HEK293T (cell line): ENCODE data around the gene CPT1A.
"Not testable (repeated sequence)": the region's sequence is repeated elsewhere in the genome, so short reads cannot be mapped to it uniquely, and the experiment has no call there.

ENCODE experiments used
- CTCF ChIA-PET: fragments of 350-600 bp; formaldehyde crosslinking; extraction: SDS; loops from one replicate; lab custom pipeline; 2021; ENCODE audit warnings: antibody characterized with exemption, inconsistent platforms; lab: Yijun Ruan, JAX
- POLR2A ChIA-PET: fragments of 350-600 bp; formaldehyde crosslinking; extraction: SDS; loops from one replicate; lab custom pipeline; 2020; ENCODE audit warnings: antibody characterized with exemption, inconsistent platforms; lab: Yijun Ruan, JAX
- DNase-seq: peaks from one replicate; pipeline ENCODE4 v3.0.0; 2012; ENCODE audit warnings: mixed read lengths; ENCODE audit errors: extremely low spot score
- ARNT ChIP-seq: fragments of 450-650 bp; IDR thresholded peaks from 2 replicates; pipeline ENCODE4 v1.6.1; 2017; ENCODE audit warnings: mild to moderate bottlenecking
- BHLHE40 ChIP-seq: fragments of 450-650 bp; IDR thresholded peaks from 2 replicates; pipeline ENCODE4 v1.6.1; 2016; ENCODE audit warnings: mild to moderate bottlenecking, moderate library complexity, borderline replicate concordance
- CTBP1 ChIP-seq: fragments of 450-650 bp; IDR thresholded peaks from 2 replicates; pipeline ENCODE4 v1.6.1; 2016; ENCODE audit warnings: borderline replicate concordance
- ELF4 ChIP-seq: fragments of 450-650 bp; IDR thresholded peaks from 2 replicates; pipeline ENCODE4 v1.6.1; 2017; ENCODE audit warnings: antibody characterized with exemption
- FOXA1 ChIP-seq: fragments of 450-650 bp; IDR thresholded peaks from 2 replicates; pipeline ENCODE4 v1.6.1; 2016; ENCODE audit warnings: mild to moderate bottlenecking
- FOXK2 ChIP-seq: fragments of 450-650 bp; IDR thresholded peaks from 2 replicates; pipeline ENCODE4 v1.6.1; 2016; ENCODE audit warnings: mild to moderate bottlenecking
- FOXM1 ChIP-seq: fragments of 450-650 bp; IDR thresholded peaks from 2 replicates; pipeline ENCODE4 v1.6.1; 2017; ENCODE audit warnings: mild to moderate bottlenecking, borderline replicate concordance
- HDGF ChIP-seq: fragments of 450-650 bp; IDR thresholded peaks from 2 replicates; pipeline ENCODE4 v1.6.1; 2017; ENCODE audit warnings: antibody characterized with exemption, borderline replicate concordance
- L3MBTL2 ChIP-seq: fragments of 450-650 bp; conservative IDR thresholded peaks from 2 replicates; pipeline ENCODE4 v1.6.1; 2016; ENCODE audit warnings: mild to moderate bottlenecking
- LEF1 ChIP-seq: fragments of 450-650 bp; IDR thresholded peaks from 2 replicates; pipeline ENCODE4 v1.6.1; 2017; ENCODE audit warnings: mild to moderate bottlenecking, borderline replicate concordance
- NFRKB ChIP-seq: fragments of 450-650 bp; IDR thresholded peaks from 2 replicates; pipeline ENCODE4 v1.6.1; 2016; ENCODE audit warnings: mild to moderate bottlenecking, moderate library complexity
- SP1 ChIP-seq: fragments of 450-650 bp; IDR thresholded peaks from 2 replicates; pipeline ENCODE4 v1.6.1; 2017
- SUZ12 ChIP-seq: fragments of 450-650 bp; IDR thresholded peaks from 2 replicates; pipeline ENCODE4 v1.6.1; 2016; ENCODE audit warnings: mild to moderate bottlenecking
- TARDBP ChIP-seq: fragments of 450-650 bp; IDR thresholded peaks from 2 replicates; pipeline ENCODE4 v1.6.1; 2016
- ZNF384 ChIP-seq: fragments of 450-650 bp; IDR thresholded peaks from 2 replicates; pipeline ENCODE4 v1.6.1; 2016
- TF ChIP-seq, protein P1 (sequence below): fragments of 450-650 bp; IDR thresholded peaks from 2 replicates; pipeline ENCODE4 v1.6.1; 2016

Gene CPT1A

DNA sequence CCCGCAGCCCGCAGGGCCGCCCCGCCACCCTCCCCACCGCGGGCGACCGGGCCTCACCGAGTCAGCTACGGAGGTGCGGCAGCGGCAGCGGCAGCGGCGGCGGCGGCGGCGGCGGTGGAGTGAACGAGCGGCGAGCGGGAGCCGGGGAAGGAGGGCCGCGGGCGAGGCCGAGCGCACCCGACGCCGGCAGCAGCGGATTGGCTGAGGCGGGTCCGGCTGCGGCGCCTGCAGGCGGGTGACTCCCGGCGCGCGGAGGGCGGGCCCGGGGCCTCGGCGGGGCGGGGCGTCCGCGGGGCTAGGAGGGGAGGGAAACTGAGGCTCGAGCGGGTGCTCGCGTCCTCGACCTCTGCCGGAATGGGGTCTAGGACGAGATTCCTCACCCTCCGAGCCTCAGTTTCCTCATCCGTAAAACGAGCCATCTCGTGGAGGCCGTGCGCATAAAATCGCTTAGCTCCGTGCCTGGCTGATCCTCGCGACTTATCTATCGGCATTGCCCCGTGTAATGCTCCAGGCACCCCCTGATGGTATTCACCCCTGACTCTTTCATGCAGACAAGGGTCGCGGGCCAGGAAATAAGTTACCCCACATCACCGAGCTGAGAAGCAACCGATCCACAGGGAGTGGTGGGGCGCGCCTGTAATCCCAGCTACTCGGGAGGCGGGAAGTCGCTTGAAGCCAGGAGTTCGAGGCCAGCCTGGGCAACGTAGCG lies at the start of gene CPT1A:
TSS of gene CPT1A (minus strand) at position 199 of the 709 bp plus-strand sequence. CDS start 26,442 bp downstream, outside the sequence.
- peak; percentile 84 for DNase-seq
- CTCF ChIA-PET = no interaction called here
- POLR2A ChIA-PET = no interaction called here
- TF ChIP-seq CTBP1 (no peak), ZNF384 (no peak), L3MBTL2 (peak; percentile 55)

DNA sequence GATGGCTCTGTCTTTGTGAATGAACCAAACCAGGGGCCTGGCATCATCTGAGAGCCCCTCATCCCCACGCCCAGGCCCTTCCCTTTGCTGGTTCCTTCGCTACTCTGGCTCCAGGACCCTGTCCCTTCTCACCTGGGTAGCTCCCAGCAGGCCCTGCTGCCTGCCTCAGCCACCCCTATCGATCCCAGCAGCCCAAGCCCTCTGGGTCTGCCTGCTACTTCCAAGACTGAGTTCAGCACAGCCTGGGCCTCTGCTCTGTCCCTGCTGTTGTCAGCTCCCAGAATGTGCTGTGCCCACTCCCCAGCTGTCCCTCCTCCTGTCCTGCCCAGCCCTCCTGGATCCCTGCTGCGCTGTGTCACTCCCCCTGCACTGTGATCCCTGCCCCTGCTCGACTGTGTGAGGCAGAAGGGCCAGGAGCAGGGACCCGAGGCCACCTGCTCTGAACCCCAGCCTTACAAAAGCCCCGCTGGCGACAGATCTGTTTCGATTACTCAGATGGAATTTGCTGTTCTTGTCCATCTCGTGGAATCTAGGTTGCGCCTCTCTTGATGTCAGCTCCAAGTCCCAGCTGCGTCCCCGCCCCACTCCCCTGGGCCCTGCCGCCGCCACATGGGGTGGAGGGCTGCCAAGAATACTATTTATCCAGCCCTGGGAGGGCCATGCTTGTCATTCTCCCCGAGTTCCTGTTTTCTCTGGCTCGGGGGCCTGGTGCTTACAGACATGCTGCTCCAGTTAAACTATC lies 48.9 kb upstream of the CPT1A start:
- CTCF ChIA-PET = interaction anchor here (0.6 kb wide), 1 partner anchor 91 kb away, joined by 3 read pairs; no protein-coding TSS in a partner anchor
- POLR2A ChIA-PET = no interaction called here
- no peak for TF ChIP-seq FOXM1
- no peak for TF ChIP-seq TARDBP
- no peak for TF ChIP-seq ELF4
- TF ChIP-seq L3MBTL2 = no peak
- no peak for DNase-seq

DNA sequence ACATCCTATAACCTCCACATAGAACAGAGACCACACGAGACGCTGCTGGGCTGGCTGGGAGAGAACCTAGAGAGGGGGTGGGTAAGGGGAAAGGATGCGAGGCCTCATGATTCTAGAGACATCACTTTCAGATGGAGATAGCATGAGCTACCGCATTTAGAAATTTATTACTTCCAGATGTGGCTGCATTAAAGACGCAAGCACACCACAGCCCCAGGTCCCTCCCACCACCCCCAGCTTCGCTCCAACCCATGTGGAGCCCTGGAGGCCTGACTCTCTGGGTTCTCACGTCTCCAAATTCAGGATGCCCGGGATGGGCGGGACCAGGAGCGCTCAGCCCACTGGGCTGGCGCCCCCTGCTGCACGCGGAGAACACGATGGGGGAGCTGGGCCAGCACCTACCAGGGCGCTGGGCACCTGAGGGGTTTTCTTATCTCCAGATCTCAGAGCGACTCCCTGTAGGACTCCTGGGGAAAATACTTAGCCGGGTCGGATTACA lies 48.3 kb upstream of the CPT1A start:
- CTCF ChIA-PET = interaction anchor here (0.7 kb wide), 1 partner anchor 15 kb away, joined by 4 read pairs; no protein-coding TSS in a partner anchor
- peak; percentile 39 for DNase-seq
- TF ChIP-seq CTBP1 = no peak
- TF ChIP-seq NFRKB = no peak
- no peak for TF ChIP-seq LEF1
- TF ChIP-seq FOXK2 = no peak
- no peak for TF ChIP-seq ARNT
- TF ChIP-seq, protein P1, sequence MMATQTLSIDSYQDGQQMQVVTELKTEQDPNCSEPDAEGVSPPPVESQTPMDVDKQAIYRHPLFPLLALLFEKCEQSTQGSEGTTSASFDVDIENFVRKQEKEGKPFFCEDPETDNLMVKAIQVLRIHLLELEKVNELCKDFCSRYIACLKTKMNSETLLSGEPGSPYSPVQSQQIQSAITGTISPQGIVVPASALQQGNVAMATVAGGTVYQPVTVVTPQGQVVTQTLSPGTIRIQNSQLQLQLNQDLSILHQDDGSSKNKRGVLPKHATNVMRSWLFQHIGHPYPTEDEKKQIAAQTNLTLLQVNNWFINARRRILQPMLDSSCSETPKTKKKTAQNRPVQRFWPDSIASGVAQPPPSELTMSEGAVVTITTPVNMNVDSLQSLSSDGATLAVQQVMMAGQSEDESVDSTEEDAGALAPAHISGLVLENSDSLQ = no peak
- no peak for TF ChIP-seq TARDBP
- POLR2A ChIA-PET = no interaction called here

DNA sequence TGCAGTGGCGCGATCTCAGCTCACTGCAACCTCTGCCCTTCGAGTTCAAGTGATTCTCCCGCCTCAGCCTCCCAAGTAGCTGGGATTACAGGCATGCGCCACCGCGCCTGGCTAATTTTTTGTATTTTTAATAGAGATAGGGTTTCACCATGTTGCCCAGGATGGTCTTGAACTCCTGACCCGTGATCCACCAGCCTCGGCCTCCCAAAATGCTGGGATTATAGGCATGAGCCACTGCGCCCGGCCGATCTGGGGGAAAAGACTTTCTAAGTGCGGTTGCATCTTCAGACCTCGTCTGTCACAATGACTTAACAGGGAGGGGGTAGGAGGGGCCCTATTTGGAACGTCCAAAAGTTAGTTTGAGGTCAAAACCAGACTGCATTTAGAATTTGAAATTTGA lies 43.1 kb upstream of the CPT1A start:
- CTCF ChIA-PET, DNase-seq, POLR2A ChIA-PET: not testable (repeated sequence)

DNA sequence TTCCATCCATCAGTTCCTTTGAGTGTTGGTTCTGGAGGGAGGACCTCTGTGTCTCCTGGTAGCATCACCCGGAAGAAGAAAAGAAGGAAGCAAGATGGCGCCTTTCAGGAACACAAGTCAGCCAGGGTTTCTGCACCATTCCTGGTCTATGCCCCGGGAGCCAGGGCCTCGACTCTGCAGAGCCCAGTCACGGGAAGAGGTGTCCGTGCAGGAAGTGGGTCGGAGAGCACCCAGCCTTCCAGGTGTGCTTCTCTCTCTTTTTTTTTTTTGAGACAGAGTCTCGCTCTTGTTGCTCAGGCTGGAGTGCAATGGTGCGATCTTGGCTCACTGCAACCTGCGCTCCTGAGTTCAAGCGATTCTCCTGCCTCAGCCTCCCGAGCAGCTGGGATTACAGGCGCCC lies 40.7 kb upstream of the CPT1A start:
- DNase-seq = no peak
- POLR2A ChIA-PET = no interaction called here
- CTCF ChIA-PET = no interaction called here
- TF ChIP-seq TARDBP = no peak
- TF ChIP-seq CTBP1 = no peak
- no peak for TF ChIP-seq ELF4
- no peak for TF ChIP-seq HDGF
- no peak for TF ChIP-seq NFRKB
- no peak for TF ChIP-seq L3MBTL2
- no peak for TF ChIP-seq LEF1
- no peak for TF ChIP-seq SP1
- no peak for TF ChIP-seq ARNT
- TF ChIP-seq FOXK2 = no peak
- TF ChIP-seq, protein P1 = no peak

DNA sequence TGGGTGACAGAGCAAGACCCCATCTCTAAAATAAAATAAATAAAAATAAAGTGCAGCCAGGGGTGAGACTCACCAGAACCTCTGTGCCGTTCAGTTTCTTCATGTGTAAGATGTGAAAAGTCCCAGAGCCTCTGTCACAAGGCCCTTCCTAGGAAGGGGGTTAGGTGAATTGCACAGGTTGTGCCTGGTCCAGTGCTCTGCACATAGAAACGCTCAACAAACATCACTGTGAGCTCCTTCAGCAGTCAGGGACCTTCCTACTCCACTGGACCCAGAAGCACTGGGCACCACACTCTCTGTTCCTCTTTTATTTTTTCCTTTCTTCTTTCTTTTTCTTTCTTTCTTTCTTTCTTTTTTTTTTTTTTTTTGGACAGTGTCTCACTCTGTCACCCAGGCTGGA lies 39.6 kb upstream of the CPT1A start:
- POLR2A ChIA-PET = no interaction called here

DNA sequence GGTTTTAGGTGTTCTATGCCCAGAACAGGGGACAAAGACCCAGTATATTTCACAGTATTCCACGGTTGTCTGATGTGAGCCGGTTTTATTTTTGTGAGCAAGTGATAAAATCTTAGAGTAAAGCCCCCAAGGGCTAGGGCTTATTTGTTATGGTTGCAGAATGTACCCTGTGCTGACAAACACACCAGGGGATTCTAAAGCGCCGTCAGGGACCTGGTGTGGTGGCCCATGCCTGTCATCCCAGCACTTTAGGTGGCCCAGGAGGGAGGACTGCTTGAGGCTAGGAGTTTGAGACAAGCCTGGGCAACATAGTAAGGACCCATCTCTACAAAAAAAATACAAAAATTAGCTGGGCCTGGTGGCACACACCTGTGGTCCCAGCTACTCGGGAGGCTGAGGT lies 39.1 kb upstream of the CPT1A start:
- TF ChIP-seq ARNT (no peak), FOXM1 (no peak), SP1 (no peak), ZNF384 (no peak), L3MBTL2 (no peak), FOXK2 (no peak), FOXA1 (no peak), NFRKB (no peak), HDGF (no peak), CTBP1 (no peak), ELF4 (no peak), SUZ12 (no peak), BHLHE40 (no peak), TARDBP (no peak), LEF1 (no peak)
- TF ChIP-seq, protein P1 = no peak
- CTCF ChIA-PET = no interaction called here
- POLR2A ChIA-PET = no interaction called here
- no peak for DNase-seq

More for the DNA sequence above, 39.6 kb upstream of the CPT1A start:
- TF ChIP-seq SUZ12 (no peak), FOXA1 (no peak), CTBP1 (no peak), NFRKB (no peak), ARNT (no peak), FOXK2 (no peak), ELF4 (no peak), FOXM1 (no peak), SP1 (no peak), LEF1 (no peak), L3MBTL2 (no peak)
- no peak for DNase-seq
- CTCF ChIA-PET = no interaction called here
